Mucosa of stomach (tissue), 1 donor: ENCODE results near the gene PAX2.

Experiments used
- H3K27me3 ChIP-seq: one replicate; pipeline ENCODE4 v1.7.0; 2013; ENCODE audit warnings: mild to moderate bottlenecking, low read length; ENCODE audit not compliant: control insufficient read depth, insufficient read depth
- H3K36me3 ChIP-seq: one replicate; pipeline ENCODE4 v1.7.0; 2013; ENCODE audit warnings: low read length; ENCODE audit not compliant: control insufficient read depth, insufficient read depth
- H3K4me1 ChIP-seq: one replicate; pipeline ENCODE4 v1.7.0; 2013; ENCODE audit warnings: mild to moderate bottlenecking, low read length; ENCODE audit not compliant: control insufficient read depth, insufficient read depth
- H3K4me3 ChIP-seq: one replicate; pipeline ENCODE4 v1.7.0; 2013; ENCODE audit warnings: low read length
- H3K9ac ChIP-seq: one replicate; pipeline ENCODE4 v1.7.0; 2013; ENCODE audit warnings: mild to moderate bottlenecking, low read length, moderate library complexity
- H3K9me3 ChIP-seq: one replicate; pipeline ENCODE4 v1.7.0; 2013; ENCODE audit warnings: mild to moderate bottlenecking, low read length, moderate library complexity; ENCODE audit not compliant: control insufficient read depth
- donor health status: Pancreatic carcinoma.

PAX2 gene

DNA sequence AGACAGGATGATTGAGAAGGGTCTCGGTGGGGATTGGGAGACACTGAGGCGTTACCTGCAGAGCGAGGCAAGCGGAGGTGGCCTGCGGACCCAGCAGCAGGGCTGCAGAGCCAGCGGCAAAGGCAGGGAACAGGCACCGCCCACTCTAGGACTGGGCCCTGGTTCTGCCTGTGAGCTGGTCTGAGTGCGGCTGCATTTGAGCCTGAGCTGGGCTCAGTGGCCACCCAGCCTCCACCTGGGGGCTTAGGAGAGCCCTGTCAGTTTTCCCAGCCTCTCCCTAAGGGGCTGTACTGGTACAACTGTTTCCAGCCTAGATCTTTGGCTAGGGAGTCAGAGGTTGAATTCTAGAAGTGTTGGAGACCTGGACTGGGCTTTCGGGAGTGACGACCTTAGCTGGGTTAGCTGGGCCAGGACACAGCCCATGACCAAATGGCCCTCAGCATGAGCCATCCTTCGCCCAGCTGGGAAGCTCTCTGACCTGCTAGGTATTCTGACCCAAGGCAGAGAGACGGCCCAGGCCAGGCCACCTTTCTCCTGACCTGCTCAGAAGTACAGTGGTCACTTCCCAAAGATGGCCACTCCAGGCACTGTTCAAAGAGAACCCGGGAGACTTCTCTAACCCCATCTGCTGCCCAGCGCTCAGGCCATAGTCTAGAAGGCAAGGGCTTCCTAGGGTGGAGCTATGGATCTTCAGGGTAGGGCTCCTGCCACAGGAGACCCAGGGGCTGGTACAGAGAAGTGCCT lies 64.9 kb downstream of the PAX2 start:
- Histone ChIP-seq H3K27me3 (peaks cover 59% of the 10 kb centered on the region), H3K4me3 (no peak overlapping the region), H3K36me3 (no peaks in the 10 kb centered on the region), H3K9ac (no peak overlapping the region), H3K9me3 (no peaks in the 10 kb centered on the region), H3K4me1 (peaks cover 4% of the 10 kb centered on the region)

GRCh38 chr10:100810835-100811116 lies 65.4 kb downstream of the PAX2 start:
- H3K4me1 ChIP-seq: peaks cover 4% of the 10 kb centered on the region
- H3K4me3 ChIP-seq: no peak overlapping the region
- no peaks in the 10 kb centered on the region for H3K36me3 ChIP-seq
- peaks cover 64% of the 10 kb centered on the region for H3K27me3 ChIP-seq
- H3K9ac ChIP-seq: no peak overlapping the region
- no peaks in the 10 kb centered on the region for H3K9me3 ChIP-seq

DNA sequence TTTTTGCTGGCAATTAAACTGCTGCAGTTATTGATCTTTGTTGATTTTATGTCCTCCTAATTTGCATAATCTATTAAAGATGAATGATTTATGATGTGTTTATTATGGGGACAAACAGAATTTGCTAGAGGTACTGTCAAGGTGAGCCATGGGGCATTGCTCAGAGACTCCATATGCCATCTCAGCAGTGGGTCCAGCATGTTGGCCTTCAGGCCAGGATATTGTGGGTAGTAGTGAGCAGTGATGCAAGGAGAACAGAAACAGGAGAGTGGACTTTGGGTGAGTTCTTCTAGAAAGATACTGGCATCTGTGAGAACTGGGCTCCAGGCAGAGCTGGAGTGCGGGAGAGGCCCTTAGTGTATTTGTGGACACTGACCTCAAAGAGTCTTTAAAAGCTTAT lies 65.9 kb downstream of the PAX2 start:
- Histone ChIP-seq H3K9me3 (no peaks in the 10 kb centered on the region), H3K4me1 (peaks cover 4% of the 10 kb centered on the region), H3K9ac (no peak overlapping the region), H3K36me3 (no peaks in the 10 kb centered on the region), H3K4me3 (no peak overlapping the region), H3K27me3 (peaks cover 66% of the 10 kb centered on the region)

- H3K36me3 ChIP-seq: no peaks in the 10 kb centered on the region
- no peaks in the 10 kb centered on the region for H3K9me3 ChIP-seq
- H3K9ac ChIP-seq: no peak overlapping the region
- H3K4me3 ChIP-seq: no peak overlapping the region
- peaks cover 4% of the 10 kb centered on the region for H3K4me1 ChIP-seq
- H3K27me3 ChIP-seq: peaks cover 66% of the 10 kb centered on the region
Observed at GRCh38 chr10:100811752-100812750, 66.7 kb downstream of the PAX2 start.

DNA sequence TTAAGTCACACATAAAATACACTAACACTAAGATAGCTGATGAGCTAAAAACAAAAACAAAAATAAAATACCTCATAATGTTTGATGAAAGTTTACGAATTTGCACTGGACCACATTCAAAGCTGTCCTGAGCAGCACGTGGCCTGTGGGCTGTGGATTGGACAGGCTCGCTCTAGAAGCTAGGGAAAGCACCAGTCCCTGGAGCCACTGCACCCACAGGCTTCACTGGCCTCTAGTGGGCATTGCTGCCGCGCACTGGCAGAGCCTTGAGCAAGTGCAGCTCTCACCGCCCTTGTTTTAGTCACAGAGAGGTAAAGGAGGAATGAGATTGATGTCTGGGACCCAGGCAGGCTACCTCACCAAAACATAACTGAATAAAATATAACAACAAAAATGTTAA lies 67.6 kb downstream of the PAX2 start:
- H3K4me1 ChIP-seq: no peaks in the 10 kb centered on the region
- peaks cover 65% of the 10 kb centered on the region for H3K27me3 ChIP-seq
- no peak overlapping the region for H3K4me3 ChIP-seq
- no peak overlapping the region for H3K9ac ChIP-seq
- no peaks in the 10 kb centered on the region for H3K36me3 ChIP-seq
- H3K9me3 ChIP-seq: no peaks in the 10 kb centered on the region

DNA sequence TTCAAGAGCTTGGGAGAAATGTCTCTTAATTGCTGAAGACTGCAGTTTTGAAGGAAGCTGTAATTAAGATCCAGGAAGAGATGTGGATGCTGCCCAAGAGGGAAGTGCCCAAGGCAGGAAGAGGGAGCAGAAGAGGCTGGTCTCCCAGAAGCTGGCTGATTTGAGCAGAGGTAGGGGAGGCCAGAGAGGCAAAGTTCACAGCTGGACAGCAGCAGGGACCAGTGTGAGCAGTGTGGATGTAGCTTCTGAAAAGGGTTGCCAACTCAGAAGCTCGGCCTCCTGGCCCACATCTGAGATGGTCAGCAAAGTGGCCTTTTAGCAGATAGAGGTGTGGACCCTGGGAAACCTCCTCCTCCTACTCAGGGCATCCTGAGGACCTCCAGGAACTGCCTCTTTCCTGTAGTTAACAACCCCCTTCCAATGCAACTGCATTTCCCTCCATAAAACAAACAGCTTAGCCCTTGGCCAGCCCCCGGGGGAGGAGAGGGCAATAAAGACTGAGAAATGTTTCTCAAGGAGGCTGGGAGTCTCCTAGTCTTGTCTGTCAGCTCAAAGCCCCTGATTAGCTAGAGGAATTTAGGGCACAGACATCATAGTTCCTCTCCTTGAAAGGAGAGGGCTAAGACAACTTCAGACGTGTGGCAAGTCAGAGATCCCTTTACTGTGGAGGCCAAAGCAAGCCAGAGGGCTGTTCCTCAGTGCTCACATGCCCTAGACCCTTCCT lies 69.5 kb downstream of the PAX2 start:
- Histone ChIP-seq H3K4me3 (no peak overlapping the region), H3K9ac (no peak overlapping the region), H3K36me3 (no peaks in the 10 kb centered on the region), H3K9me3 (no peaks in the 10 kb centered on the region), H3K27me3 (peaks cover 49% of the 10 kb centered on the region), H3K4me1 (no peaks in the 10 kb centered on the region)

DNA sequence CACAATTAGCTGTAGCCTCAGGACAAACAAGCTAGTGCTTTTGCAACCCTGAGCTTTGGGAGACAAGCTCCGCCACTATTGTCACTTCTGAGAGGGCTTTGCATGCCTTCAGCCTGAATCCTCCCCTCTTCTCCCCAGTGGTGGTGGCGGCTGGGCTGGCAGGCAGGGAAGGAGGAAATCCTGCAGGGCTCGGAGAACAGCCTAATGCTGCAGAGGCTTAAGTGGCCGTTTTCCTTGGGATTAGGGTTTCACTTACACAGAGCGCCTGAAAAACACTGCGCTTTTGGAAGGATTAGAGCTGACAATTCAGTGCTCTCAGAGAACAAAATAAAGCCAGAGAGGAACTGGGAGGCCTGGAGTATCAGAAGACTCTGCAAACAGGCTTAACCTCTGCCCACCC lies 71.3 kb downstream of the PAX2 start:
- H3K4me3 ChIP-seq: no peak overlapping the region
- H3K4me1 ChIP-seq: no peaks in the 10 kb centered on the region
- H3K27me3 ChIP-seq: peaks cover 41% of the 10 kb centered on the region

GRCh38 chr10:100817268-100817839 lies 72.0 kb downstream of the PAX2 start:
- no peaks in the 10 kb centered on the region for H3K36me3 ChIP-seq
- H3K4me3 ChIP-seq: no peak overlapping the region
- no peak overlapping the region for H3K9ac ChIP-seq
- H3K4me1 ChIP-seq: no peaks in the 10 kb centered on the region
- peaks cover 34% of the 10 kb centered on the region for H3K27me3 ChIP-seq
- no peaks in the 10 kb centered on the region for H3K9me3 ChIP-seq

More for the DNA sequence above, 71.3 kb downstream of the PAX2 start:
- H3K36me3 ChIP-seq: no peaks in the 10 kb centered on the region
- no peak overlapping the region for H3K9ac ChIP-seq
- H3K9me3 ChIP-seq: no peaks in the 10 kb centered on the region

GRCh38 chr10:100819424-100819823 lies 74.0 kb downstream of the PAX2 start:
- no peaks in the 10 kb centered on the region for H3K4me1 ChIP-seq
- H3K9me3 ChIP-seq: no peaks in the 10 kb centered on the region
- peaks cover 41% of the 10 kb centered on the region for H3K27me3 ChIP-seq
- no peak overlapping the region for H3K4me3 ChIP-seq
- H3K36me3 ChIP-seq: no peaks in the 10 kb centered on the region
- H3K9ac ChIP-seq: no peak overlapping the region

GRCh38 chr10:100823194-100823593 lies 77.8 kb downstream of the PAX2 start:
- H3K27me3 ChIP-seq: peaks cover 51% of the 10 kb centered on the region
- no peak overlapping the region for H3K9ac ChIP-seq

GRCh38 chr10:100824886-100825285 lies 79.5 kb downstream of the PAX2 start:
- Histone ChIP-seq H3K4me1 (peaks cover 28% of the 10 kb centered on the region), H3K4me3 (no peak overlapping the region), H3K27me3 (peaks cover 68% of the 10 kb centered on the region), H3K9ac (no peak overlapping the region), H3K9me3 (no peaks in the 10 kb centered on the region), H3K36me3 (no peaks in the 10 kb centered on the region)

More at GRCh38 chr10:100823194-100823593, 77.8 kb downstream of the PAX2 start:
- peaks cover 17% of the 10 kb centered on the region for H3K4me1 ChIP-seq
- H3K9me3 ChIP-seq: no peaks in the 10 kb centered on the region
- no peaks in the 10 kb centered on the region for H3K36me3 ChIP-seq
- H3K4me3 ChIP-seq: no peak overlapping the region
